HepG2 (cell line): ENCODE measurements around the gene SGK1. TPM values are rescaled to one million over a fixed set of nuclear protein-coding genes. Genes with fewer than 3 reads are reported as not detected.

Experiments used
- BORCS8-MEF2B ChIP-seq: sonication (generic); formaldehyde crosslinking; IDR thresholded peaks from 2 replicates; pipeline ENCODE4 v1.8.0; 2022; ENCODE audit warnings: mild to moderate bottlenecking, missing genetic modification reagents
- CHCHD3 ChIP-seq: sonication (generic); formaldehyde crosslinking; IDR thresholded peaks from 2 replicates; pipeline ENCODE4 v1.8.0; 2022; ENCODE audit warnings: mild to moderate bottlenecking, missing genetic modification reagents, moderate library complexity
- ELF3 ChIP-seq: IDR thresholded peaks from 2 replicates; pipeline ENCODE4 v1.6.1; 2016; ENCODE audit warnings: missing genetic modification reagents, missing compliant biosample characterization
- FOXK1 ChIP-seq: sonication (generic); formaldehyde crosslinking; IDR thresholded peaks from 2 replicates; pipeline ENCODE4 v1.4.0; 2020; ENCODE audit warnings: low read depth, missing genetic modification reagents, borderline replicate concordance
- GABPA ChIP-seq, 2 experiments: IDR thresholded peaks; 2 replicates each; pipeline ENCODE4 v1.6.1; 2011 to 2016; ENCODE audit warnings: low read depth in 2 of 2, low read length in 1 of 2, missing biosample characterization in 1 of 2, missing genetic modification characterization in 1 of 2
- GTF2F1 ChIP-seq: fragments of 150-350 bp; IDR thresholded peaks from 2 replicates; pipeline ENCODE4 v1.6.1; 2014; ENCODE audit warnings: low read length
- HHEX ChIP-seq: IDR thresholded peaks from 2 replicates; pipeline ENCODE4 v1.6.1; 2016; ENCODE audit warnings: control low read depth
- HMGXB4 ChIP-seq, 2 experiments: sonication (generic) in 1 of 2; formaldehyde crosslinking in 1 of 2; IDR thresholded peaks; 2 replicates each; pipeline versions ENCODE4 v1.4.0 to v1.6.1; 2018 to 2020; ENCODE audit warnings: missing genetic modification reagents in 2 of 2, borderline replicate concordance in 1 of 2, low read depth in 1 of 2, mild to moderate bottlenecking in 1 of 2, missing biosample characterization in 1 of 2
- IRX3 ChIP-seq: sonication (generic); formaldehyde crosslinking; IDR thresholded peaks from 2 replicates; pipeline ENCODE4 v1.8.1; 2023; ENCODE audit warnings: mild to moderate bottlenecking, low read depth, missing genetic modification reagents, borderline replicate concordance
- KDM5A ChIP-seq: fragments of 200-600 bp; sonication (generic); IDR thresholded peaks from 2 replicates; pipeline ENCODE4 v1.7.0; 2018; ENCODE audit warnings: antibody characterized with exemption, mild to moderate bottlenecking, low read length, borderline replicate concordance
- MLX ChIP-seq: IDR thresholded peaks from 2 replicates; pipeline ENCODE4 v1.6.1; 2016
- MYC ChIP-seq: sonication (generic); formaldehyde crosslinking; IDR thresholded peaks from 2 replicates; pipeline ENCODE4 v1.9.0; 2021; ENCODE audit warnings: missing genetic modification reagents, borderline replicate concordance
- NFIC ChIP-seq: IDR thresholded peaks from 2 replicates; pipeline ENCODE4 v1.6.1; 2012; ENCODE audit warnings: mild to moderate bottlenecking, low read length, inconsistent platforms
- PITX1 ChIP-seq: sonication (generic); formaldehyde crosslinking; IDR thresholded peaks from 2 replicates; pipeline ENCODE4 v1.5.1; 2020; ENCODE audit warnings: mild to moderate bottlenecking, missing genetic modification reagents
- POGZ ChIP-seq: sonication (generic); formaldehyde crosslinking; IDR thresholded peaks from 2 replicates; pipeline ENCODE4 v1.4.0; 2020; ENCODE audit warnings: mild to moderate bottlenecking, missing genetic modification reagents
- RCOR2 ChIP-seq: IDR thresholded peaks from 2 replicates; pipeline ENCODE4 v1.6.1; 2016; ENCODE audit warnings: missing biosample characterization, missing genetic modification reagents
- RFX5 ChIP-seq: IDR thresholded peaks from 2 replicates; pipeline ENCODE4 v1.6.1; 2011; ENCODE audit warnings: low read depth, low read length, improper control_type of control experiment
- SMYD3 ChIP-seq: sonication (generic); formaldehyde crosslinking; IDR thresholded peaks from 2 replicates; pipeline ENCODE4 v1.8.1; 2023; ENCODE audit warnings: mild to moderate bottlenecking, missing genetic modification reagents
- TEAD2 ChIP-seq: sonication (generic); formaldehyde crosslinking; IDR thresholded peaks from 2 replicates; pipeline ENCODE4 v1.9.0; 2021; ENCODE audit warnings: missing genetic modification reagents
- TOE1 ChIP-seq: sonication (generic); formaldehyde crosslinking; IDR thresholded peaks from 2 replicates; pipeline ENCODE4 v1.4.0; 2020; ENCODE audit warnings: mild to moderate bottlenecking, missing genetic modification reagents
- ZMAT3 ChIP-seq: sonication (generic); formaldehyde crosslinking; conservative IDR thresholded peaks from 2 replicates; pipeline ENCODE4 v1.7.0; 2021; ENCODE audit warnings: missing genetic modification reagents
- ZNF644 ChIP-seq: IDR thresholded peaks from 2 replicates; pipeline ENCODE4 v1.6.1; 2016; ENCODE audit warnings: low read depth
- ZNF691 ChIP-seq: sonication (generic); formaldehyde crosslinking; IDR thresholded peaks from 2 replicates; pipeline ENCODE4 v1.4.0; 2020; ENCODE audit warnings: missing genetic modification reagents, low read depth, mild to moderate bottlenecking, borderline replicate concordance
- polyA plus RNA-seq, 8 experiments: library from polyadenylated mRNA; depleted of rRNA in 3 of 8; stranded (reverse) in 7 of 8; unstranded in 1 of 8; fragments of >200 nt; fragmentation: Illumina TruSeq in 4 of 8; extraction: Trizol in 4 of 8; gene quantifications; 2 replicates each; pipeline versions ENCODE4 v1.2.1 to v1.2.3, GENCODE V29; 2011 to 2016; ENCODE audit warnings: low read depth in 4 of 8, missing spikeins in 1 of 8, mixed read lengths in 1 of 8; ENCODE audit not compliant: insufficient read depth in 1 of 8
- total RNA-seq, 5 experiments: library from RNA; depleted of rRNA; stranded (reverse); fragments of >200 nt; fragmentation: Illumina TruSeq; extraction: Trizol; gene quantifications; 2 replicates each; pipeline ENCODE4 v1.2.3, GENCODE V29; 2016; ENCODE audit warnings: low read depth in 1 of 5
- TF ChIP-seq, protein P1 (sequence below): IDR thresholded peaks from 2 replicates; pipeline ENCODE4 v1.6.1; 2018; ENCODE audit warnings: missing genetic modification reagents, mild to moderate bottlenecking, missing compliant biosample characterization
- TF ChIP-seq, protein P2 (sequence below): sonication (generic); formaldehyde crosslinking; IDR thresholded peaks from 2 replicates; pipeline ENCODE4 v1.5.0; 2020; ENCODE audit warnings: mild to moderate bottlenecking, missing genetic modification reagents

SGK1 gene
- total and polyA plus RNA-seq, 2 of the 13 experiments (the other 11 are each of a cell fraction or from before 2014, with no cell fraction given), result 56.1 to 56.2 TPM

GRCh38 chr6:134198093-134198492 lies 119.8 kb downstream of the SGK1 start (continued):
- TF ChIP-seq, protein P1, sequence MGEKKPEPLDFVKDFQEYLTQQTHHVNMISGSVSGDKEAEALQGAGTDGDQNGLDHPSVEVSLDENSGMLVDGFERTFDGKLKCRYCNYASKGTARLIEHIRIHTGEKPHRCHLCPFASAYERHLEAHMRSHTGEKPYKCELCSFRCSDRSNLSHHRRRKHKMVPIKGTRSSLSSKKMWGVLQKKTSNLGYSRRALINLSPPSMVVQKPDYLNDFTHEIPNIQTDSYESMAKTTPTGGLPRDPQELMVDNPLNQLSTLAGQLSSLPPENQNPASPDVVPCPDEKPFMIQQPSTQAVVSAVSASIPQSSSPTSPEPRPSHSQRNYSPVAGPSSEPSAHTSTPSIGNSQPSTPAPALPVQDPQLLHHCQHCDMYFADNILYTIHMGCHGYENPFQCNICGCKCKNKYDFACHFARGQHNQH, result peak; percentile 52; the same call in 1 of the 2 replicates
- TF ChIP-seq SMYD3 (CRISPR knock-in tag) (no peak), ZMAT3 (CRISPR knock-in tag) (0 out of 2 replicates have a peak, but pooled peaks have one; percentile 67), MLX (CRISPR knock-in tag) (peak; percentile 90), IRX3 (CRISPR knock-in tag) (no peak), ELF3 (CRISPR knock-in tag) (peak; percentile 87), POGZ (CRISPR knock-in tag) (peak; percentile 86), TOE1 (CRISPR knock-in tag) (peak; percentile 47; the same call in 1 of the 2 replicates), PITX1 (CRISPR knock-in tag) (peak; percentile 90), HHEX (peak; percentile 71; the same call in 1 of the 2 replicates), GTF2F1 (no peak), MYC (CRISPR knock-in tag) (no peak), RFX5 (no peak), FOXK1 (CRISPR knock-in tag) (peak; percentile 86), TEAD2 (CRISPR knock-in tag) (no peak), ZNF691 (CRISPR knock-in tag) (no peak), GABPA (IDR thresholded peaks at IDR 0.05; ENCODE audit: low read depth, low read length) (no peak), GABPA (CRISPR knock-in tag; IDR thresholded peaks at IDR 0.05; ENCODE audit: low read depth) (no peak; the same call in 1 of the 2 replicates), KDM5A (no peak), RCOR2 (CRISPR knock-in tag) (peak; percentile 95), NFIC (peak; percentile 98), HMGXB4 (CRISPR knock-in tag; IDR thresholded peaks at IDR 0.05; ENCODE audit: borderline replicate concordance in 1 of 2, low read depth in 1 of 2) (peak in 1 of 2 experiments; percentile 40; a peak in 1 of 4 replicates), BORCS8-MEF2B (CRISPR knock-in tag) (no peak), CHCHD3 (no peak), ZNF644 (CRISPR knock-in tag) (0 out of 2 replicates have a peak, but pooled peaks have one; percentile 23)
- TF ChIP-seq, protein P2, sequence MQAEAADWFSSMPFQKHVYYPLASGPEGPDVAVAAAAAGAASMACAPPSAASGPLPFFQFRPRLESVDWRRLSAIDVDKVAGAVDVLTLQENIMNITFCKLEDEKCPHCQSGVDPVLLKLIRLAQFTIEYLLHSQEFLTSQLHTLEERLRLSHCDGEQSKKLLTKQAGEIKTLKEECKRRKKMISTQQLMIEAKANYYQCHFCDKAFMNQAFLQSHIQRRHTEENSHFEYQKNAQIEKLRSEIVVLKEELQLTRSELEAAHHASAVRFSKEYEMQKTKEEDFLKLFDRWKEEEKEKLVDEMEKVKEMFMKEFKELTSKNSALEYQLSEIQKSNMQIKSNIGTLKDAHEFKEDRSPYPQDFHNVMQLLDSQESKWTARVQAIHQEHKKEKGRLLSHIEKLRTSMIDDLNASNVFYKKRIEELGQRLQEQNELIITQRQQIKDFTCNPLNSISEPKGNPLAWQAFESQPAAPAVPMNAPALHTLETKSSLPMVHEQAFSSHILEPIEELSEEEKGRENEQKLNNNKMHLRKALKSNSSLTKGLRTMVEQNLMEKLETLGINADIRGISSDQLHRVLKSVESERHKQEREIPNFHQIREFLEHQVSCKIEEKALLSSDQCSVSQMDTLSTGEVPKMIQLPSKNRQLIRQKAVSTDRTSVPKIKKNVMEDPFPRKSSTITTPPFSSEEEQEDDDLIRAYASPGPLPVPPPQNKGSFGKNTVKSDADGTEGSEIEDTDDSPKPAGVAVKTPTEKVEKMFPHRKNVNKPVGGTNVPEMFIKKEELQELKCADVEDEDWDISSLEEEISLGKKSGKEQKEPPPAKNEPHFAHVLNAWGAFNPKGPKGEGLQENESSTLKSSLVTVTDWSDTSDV (CRISPR knock-in tag), result no peak
